GM12878 (cell line): ENCODE data around the gene POU2AF2. TPM values are rescaled to one million over a fixed set of nuclear protein-coding genes. Genes with fewer than 3 reads are reported as not detected.
A peak's percentile ranks its signal among the peaks of the same experiment; 100 is the strongest.

Source experiments
- BCL11A ChIP-seq: IDR thresholded peaks from 2 replicates; pipeline ENCODE4 v1.6.1; 2011; ENCODE audit warnings: low read depth, low read length
- CHD4 ChIP-seq: fragments of 200-600 bp; sonication (generic); IDR thresholded peaks from 2 replicates; pipeline ENCODE4 v1.6.1; 2016; ENCODE audit warnings: mild to moderate bottlenecking
- CTCF ChIP-seq, 3 experiments: IDR thresholded peaks in 2 of 3; conservative IDR thresholded peaks in 1 of 3; 2 replicates each; pipeline ENCODE4 v1.5.1; 2011; ENCODE audit warnings: low read depth in 3 of 3, low read length in 3 of 3, mild to moderate bottlenecking in 3 of 3, control low read depth in 2 of 3, moderate library complexity in 2 of 3, inconsistent platforms in 1 of 3, mixed read lengths in 1 of 3; ENCODE audit not compliant: control insufficient read depth in 2 of 3, insufficient read depth in 1 of 3; ENCODE audit errors: extremely low read depth in 1 of 3
- E2F8 ChIP-seq: fragments of 450-650 bp; IDR thresholded peaks from 2 replicates; pipeline ENCODE4 v1.6.1; 2018; ENCODE audit warnings: mild to moderate bottlenecking, low read depth, moderate library complexity; ENCODE audit not compliant: partially characterized antibody
- EP300 ChIP-seq, 2 experiments: fragments of 150-350 bp in 1 of 2; IDR thresholded peaks; 2 replicates each; pipeline ENCODE4 v1.6.1; 2011 to 2012; ENCODE audit warnings: low read depth in 2 of 2, low read length in 2 of 2, borderline replicate concordance in 1 of 2, improper control_type of control experiment in 1 of 2, inconsistent platforms in 1 of 2; ENCODE audit not compliant: control insufficient read depth in 1 of 2
- ETV6 ChIP-seq, 2 experiments: fragments of 450-650 bp in 1 of 2; IDR thresholded peaks in 1 of 2; conservative IDR thresholded peaks in 1 of 2; 2 replicates each; pipeline ENCODE4 v1.6.1; 2014; ENCODE audit warnings: antibody characterized with exemption in 1 of 2, borderline replicate concordance in 1 of 2, low read depth in 1 of 2, mild to moderate bottlenecking in 1 of 2, moderate library complexity in 1 of 2
- IRF3 ChIP-seq: fragments of 450-650 bp; IDR thresholded peaks from 2 replicates; pipeline ENCODE4 v1.6.1; 2014; ENCODE audit warnings: mild to moderate bottlenecking
- JUND ChIP-seq: IDR thresholded peaks from 2 replicates; pipeline ENCODE4 v1.6.1; 2012; ENCODE audit warnings: low read depth, mild to moderate bottlenecking, low read length, improper control_type of control experiment, moderate library complexity
- MXI1 ChIP-seq: fragments of 150-350 bp; IDR thresholded peaks from 2 replicates; pipeline ENCODE4 v1.6.1; 2011; ENCODE audit warnings: low read depth, mild to moderate bottlenecking, inconsistent platforms, low read length, improper control_type of control experiment
- NFIC ChIP-seq: IDR thresholded peaks from 2 replicates; pipeline ENCODE4 v1.6.1; 2012; ENCODE audit warnings: low read depth, mild to moderate bottlenecking, inconsistent platforms, low read length, moderate library complexity
- NR2C2 ChIP-seq: IDR thresholded peaks from 2 replicates; pipeline ENCODE4 v1.6.1; 2011; ENCODE audit warnings: borderline replicate concordance, low read depth; ENCODE audit not compliant: control insufficient read depth, insufficient read length
- POLR2AphosphoS5 ChIP-seq: IDR thresholded peaks from 2 replicates; pipeline ENCODE4 v1.6.1; 2011; ENCODE audit warnings: mild to moderate bottlenecking, low read length, inconsistent platforms
- RUNX3 ChIP-seq: IDR thresholded peaks from 2 replicates; pipeline ENCODE4 v1.6.1; 2012; ENCODE audit warnings: low read length, inconsistent platforms
- SMAD5 ChIP-seq: IDR thresholded peaks from 2 replicates; pipeline ENCODE4 v1.6.1; 2016; ENCODE audit warnings: antibody characterized with exemption, low read depth
- SMARCA5 ChIP-seq: fragments of 450-650 bp; IDR thresholded peaks from 2 replicates; pipeline ENCODE4 v1.6.1; 2017; ENCODE audit warnings: mild to moderate bottlenecking
- SMC3 ChIP-seq: IDR thresholded peaks from 2 replicates; pipeline ENCODE4 v1.6.1; 2011; ENCODE audit warnings: low read length, improper control_type of control experiment, borderline replicate concordance
- TARDBP ChIP-seq: IDR thresholded peaks from 2 replicates; pipeline ENCODE4 v1.6.1; 2016; ENCODE audit warnings: borderline replicate concordance
- TCF12 ChIP-seq: IDR thresholded peaks from 2 replicates; pipeline ENCODE4 v1.6.1; 2011; ENCODE audit warnings: low read depth, mild to moderate bottlenecking, low read length
- ZBTB4 ChIP-seq: fragments of 450-650 bp; formaldehyde crosslinking; IDR thresholded peaks from 2 replicates; pipeline ENCODE4 v1.4.0; 2022; ENCODE audit warnings: mild to moderate bottlenecking, moderate library complexity
- ZNF217 ChIP-seq: fragments of 450-650 bp; IDR thresholded peaks from 2 replicates; pipeline ENCODE4 v1.6.1; 2017; ENCODE audit warnings: antibody characterized with exemption, mild to moderate bottlenecking
- polyA plus RNA-seq, 11 experiments: library from polyadenylated mRNA; depleted of rRNA in 4 of 11; unstranded in 6 of 11; stranded (reverse) in 5 of 11; fragments of >200 nt; fragmentation: Nextera tagmentation in 4 of 11; fragmentation: Illumina TruSeq in 1 of 11; extraction: Ambion mirVana in 4 of 11; extraction: Trizol in 1 of 11; gene quantifications; 1 replicate in 1 of 11; 2 replicates in 10 of 11; pipeline versions ENCODE4 v1.2.1 to v1.2.3, GENCODE V29; 2011 to 2016; ENCODE audit warnings: inconsistent platforms in 2 of 11, missing spikeins in 2 of 11, low read depth in 1 of 11
- total RNA-seq, 4 experiments: library from RNA; depleted of rRNA in 3 of 4; stranded (reverse); fragments of >200 nt in 3 of 4; fragmentation: Illumina TruSeq in 1 of 4; extraction: Trizol in 1 of 4; gene quantifications; 2 replicates each; pipeline versions ENCODE4 v1.2.1 to v1.2.3, GENCODE V29; 2013 to 2021

Gene POU2AF2
- total and polyA plus RNA-seq, 10 of the 15 experiments (the other 5 are each of a cell fraction or from before 2014, with no cell fraction given) = not detected

- TF ChIP-seq MXI1 (no peak), E2F8 (no peak), ZNF217 (no peak), SMARCA5 (peak; percentile 52; the same call in 1 of the 2 replicates), JUND (no peak), NFIC (no peak), TARDBP (no peak), POLR2AphosphoS5 (no peak), SMC3 (0 out of 2 replicates have a peak, but pooled peaks have one; percentile 10), TCF12 (no peak), CHD4 (no peak), IRF3 (no peak), NR2C2 (no peak), BCL11A (no peak), ZBTB4 (no peak), EP300 (IDR thresholded peaks at IDR 0.05; ENCODE audit: borderline replicate concordance in 1 of 2, control insufficient read depth in 1 of 2, low read depth in 2 of 2, low read length in 2 of 2) (no peak), RUNX3 (peak; percentile 18; the same call in 1 of the 2 replicates), CTCF (IDR thresholded peaks at IDR 0.05 in 2 of 3, conservative IDR thresholded peaks at IDR 0.05 in 1 of 3; ENCODE audit: control insufficient read depth in 2 of 3, extremely low read depth in 1 of 3, insufficient read depth in 1 of 3, low read depth in 3 of 3, low read length in 3 of 3) (peak; percentile 32 to 65 (median 44); a peak in 5 of 6 replicates), SMAD5 (no peak), ETV6 (conservative IDR thresholded peaks at IDR 0.05 in 1 of 2, IDR thresholded peaks at IDR 0.05 in 1 of 2; ENCODE audit: borderline replicate concordance in 1 of 2, low read depth in 1 of 2) (no peak)
Measured at GRCh38 chr11:111299101-111300026, 53.8 kb downstream of the POU2AF2 start (continued).
